ENCODE measurements around the gene RANGAP1.

RANGAP1 gene

DNA sequence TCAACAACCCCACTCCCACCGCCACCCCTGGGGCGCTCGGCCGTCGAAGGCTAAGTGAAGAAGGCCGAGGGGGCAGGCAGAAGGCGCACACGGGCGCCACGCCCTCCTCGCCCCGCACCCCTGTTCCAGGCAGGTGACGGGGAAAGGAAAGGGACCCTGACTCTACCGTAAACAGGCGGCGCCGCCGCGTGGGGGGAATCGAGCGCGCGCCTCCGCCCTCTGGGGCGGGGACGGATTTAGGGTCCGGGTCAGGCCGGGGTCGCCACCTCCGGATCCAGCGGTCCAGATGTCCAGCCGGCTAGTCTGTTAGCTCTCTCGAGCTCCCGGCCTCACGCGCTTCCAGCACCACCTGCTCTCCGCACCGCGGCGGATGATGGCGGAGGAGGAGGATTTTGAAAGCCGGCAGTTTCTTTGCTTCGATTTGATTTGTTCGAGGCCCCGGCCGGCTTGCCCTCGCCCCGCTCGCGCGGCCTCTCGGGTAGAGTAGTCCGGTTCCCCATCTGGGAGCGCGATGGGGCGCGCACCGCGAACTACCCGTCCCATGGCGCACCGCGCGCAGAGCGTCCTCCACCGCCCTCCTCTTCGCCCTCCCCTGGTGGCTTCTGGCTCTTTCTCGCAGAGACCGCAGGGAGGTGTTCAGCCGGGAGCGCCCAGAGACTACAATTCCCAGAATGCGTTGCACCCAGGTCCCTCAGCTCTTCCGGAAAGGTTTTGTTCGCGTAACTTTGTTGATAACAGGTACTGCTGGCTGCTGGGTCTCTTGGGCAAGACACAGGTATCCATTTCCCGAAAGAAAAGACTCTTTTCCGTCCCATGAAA is at the start of gene RANGAP1:
Gene RANGAP1 (minus strand): TSS at position 368 of the 819 bp plus-strand sequence. CDS start 5,143 bp downstream, outside the sequence.
- peak; percentile 96 for DNase-seq (ENCODE audit: low read depth, low spot score)

GRCh38 chr22:41334951-41335635 is 49.1 kb upstream of the RANGAP1 start:
- DNase-seq (ENCODE audit: low read depth, low spot score): no peak

- DNase-seq (ENCODE audit: low read depth, low spot score): no peak
Observed at GRCh38 chr22:41334215-41334614, 48.2 kb upstream of the RANGAP1 start.

- DNase-seq (ENCODE audit: low read depth, low spot score): no peak
Observed at GRCh38 chr22:41333806-41334205, 47.8 kb upstream of the RANGAP1 start.

DNA sequence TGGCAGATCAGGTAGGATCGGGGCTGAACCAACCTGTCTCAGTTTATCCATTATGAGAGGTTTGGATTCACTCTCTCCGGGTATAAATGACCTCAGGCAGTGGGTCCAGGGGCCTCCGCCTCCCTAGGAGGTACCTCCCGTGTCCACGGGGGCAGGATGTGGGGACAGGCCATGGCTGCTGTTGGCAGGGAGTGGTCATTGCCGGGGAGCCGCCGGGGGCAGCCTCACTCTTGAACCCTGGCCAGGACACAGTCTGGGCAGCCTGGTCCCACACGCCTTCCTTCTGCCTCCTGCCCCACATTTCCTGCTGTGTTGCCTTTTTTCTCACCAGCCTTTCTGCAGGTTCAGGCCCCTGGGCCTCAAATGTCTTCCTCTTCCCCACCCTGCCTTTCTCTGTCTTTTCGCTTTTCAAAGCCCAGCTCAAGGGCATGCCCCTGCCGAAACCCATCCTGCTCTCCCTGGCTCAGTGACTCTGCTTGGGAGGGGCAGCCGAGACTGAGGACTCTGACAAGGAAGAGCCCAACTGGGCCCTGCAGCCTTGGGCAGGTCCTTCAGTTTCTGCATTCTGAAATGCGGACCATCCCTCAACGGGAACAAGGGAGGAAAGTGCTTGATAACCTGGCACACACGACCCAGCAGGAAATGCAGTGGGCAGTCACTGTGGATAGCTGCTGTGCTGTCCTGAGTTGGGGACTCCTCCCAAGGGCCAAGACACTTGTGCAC is 46.4 kb upstream of the RANGAP1 start:
- no peak for DNase-seq (ENCODE audit: low read depth, low spot score)

DNA sequence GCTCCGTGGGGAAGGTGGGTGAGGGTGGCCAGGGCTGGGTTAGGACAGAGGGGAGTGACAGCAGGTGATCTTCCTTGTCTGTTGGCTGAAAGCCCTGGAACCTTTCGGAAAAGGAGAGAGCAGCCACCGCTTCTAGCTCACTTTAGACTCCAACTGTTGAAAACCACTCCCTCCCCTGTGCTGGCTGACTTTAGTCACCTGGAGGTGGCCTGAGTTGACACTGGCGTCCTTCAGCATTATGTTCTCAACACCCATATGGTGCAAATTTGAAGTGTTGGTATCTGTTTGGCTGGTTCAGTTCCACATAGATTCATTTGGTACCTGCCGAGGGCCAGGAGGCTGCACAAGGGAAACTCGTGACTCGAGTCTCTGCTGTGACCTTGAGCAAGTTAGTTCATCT is 44.2 kb upstream of the RANGAP1 start:
- no peak for DNase-seq (ENCODE audit: low read depth, low spot score)

DNA sequence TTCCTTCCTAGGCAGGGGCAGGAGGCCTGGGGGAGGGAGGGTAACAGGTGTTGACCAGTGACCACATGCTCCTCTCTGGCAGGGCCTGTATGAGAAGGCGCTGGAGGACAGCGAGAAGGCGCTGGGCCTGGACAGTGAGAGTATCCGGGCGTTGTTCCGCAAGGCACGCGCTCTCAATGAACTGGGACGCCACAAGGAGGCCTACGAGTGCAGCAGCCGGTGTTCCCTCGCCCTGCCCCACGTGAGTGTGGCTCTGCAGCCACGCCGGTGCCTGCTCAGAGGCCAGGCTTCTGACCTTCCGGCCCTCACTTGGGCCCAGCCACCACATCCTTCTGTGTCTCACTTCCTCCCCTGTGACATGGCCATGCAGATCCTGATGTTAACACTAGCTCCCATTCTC is 41.1 kb upstream of the RANGAP1 start:
- DNase-seq (ENCODE audit: low read depth, low spot score): no peak

GRCh38 chr22:41324821-41325528 is 39.0 kb upstream of the RANGAP1 start:
- DNase-seq (ENCODE audit: low read depth, low spot score): no peak

DNA sequence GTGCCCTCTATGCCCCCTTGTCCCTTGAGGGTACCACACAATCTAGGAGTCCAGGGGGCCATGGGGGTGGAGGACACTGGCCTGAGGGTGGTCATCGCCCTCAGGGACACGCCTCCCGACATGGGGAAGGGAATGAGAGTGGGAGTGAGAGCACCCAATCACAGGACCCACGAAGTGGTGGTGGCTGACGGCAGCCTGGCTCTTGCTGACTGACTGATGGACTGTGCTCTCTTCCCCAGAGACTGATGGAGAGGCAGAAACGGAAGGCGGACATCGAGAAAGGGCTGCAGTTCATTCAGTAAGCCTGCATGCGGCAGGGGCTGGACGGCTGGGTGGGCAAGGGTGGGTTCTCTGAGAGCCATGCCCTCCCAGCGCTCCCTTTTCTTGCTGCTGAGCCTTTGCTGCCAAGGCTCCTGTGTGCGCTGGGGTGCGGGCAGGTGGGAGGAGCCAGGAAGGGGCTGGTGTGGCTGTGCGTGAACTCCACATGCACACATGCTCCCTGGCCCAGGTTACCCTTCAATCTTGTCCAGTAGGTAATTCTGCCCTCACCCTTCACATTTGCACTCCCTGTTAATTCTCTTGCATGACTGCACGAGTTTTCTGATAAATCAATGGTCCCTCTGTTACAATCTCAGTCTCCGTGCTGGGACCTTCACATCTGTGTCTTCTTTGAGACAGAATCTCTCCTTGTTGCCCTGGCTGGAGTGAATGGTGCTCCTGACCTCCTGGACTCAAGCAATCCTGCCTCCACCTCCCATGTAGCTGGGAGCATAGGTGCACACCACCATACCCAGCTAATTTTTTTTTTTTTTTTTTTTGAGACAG is 34.6 kb upstream of the RANGAP1 start:
- no peak for DNase-seq (ENCODE audit: low read depth, low spot score)

- no peak for DNase-seq (ENCODE audit: low read depth, low spot score)
Observed at GRCh38 chr22:41315586-41315985, 29.6 kb upstream of the RANGAP1 start.

DNA sequence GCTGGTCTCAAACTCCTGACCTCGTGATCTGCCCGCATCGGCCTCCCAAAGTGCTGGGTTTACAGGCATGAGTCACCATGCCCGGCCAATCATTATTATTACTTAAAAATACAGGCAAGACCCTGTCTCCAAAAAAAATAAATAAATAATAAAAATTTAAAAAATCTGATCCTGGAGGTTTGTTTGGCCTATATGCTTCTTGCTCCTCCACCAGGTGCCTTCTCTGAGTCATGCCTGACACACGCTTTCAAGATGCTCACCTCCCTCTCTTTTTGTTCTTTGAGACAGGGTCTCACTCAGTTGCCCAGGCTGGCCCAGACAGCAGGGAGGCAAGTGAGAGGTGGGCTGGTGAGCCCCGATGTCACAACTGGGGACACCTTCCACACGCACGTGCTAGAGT is 28.8 kb upstream of the RANGAP1 start:
- DNase-seq (ENCODE audit: low read depth, low spot score): no peak

DNA sequence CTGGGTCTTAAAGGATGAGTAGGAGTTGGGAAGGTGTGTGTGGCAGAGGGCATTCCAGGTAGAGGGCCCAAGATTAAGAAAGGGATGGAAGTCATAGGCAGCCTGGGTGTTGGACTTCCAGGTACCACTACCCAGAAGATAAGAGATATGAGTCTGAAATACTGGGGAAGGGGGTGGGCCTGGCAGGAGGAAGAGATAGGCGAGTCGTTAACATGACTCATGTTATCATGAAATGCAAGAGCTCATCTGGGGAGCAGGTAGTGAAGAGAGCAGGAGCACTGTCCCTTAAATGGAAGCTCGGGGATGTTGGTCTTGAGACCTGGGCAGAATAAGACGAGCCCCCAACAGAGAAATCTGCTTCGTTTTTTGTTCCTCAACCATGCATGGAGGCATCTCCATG is 25.5 kb upstream of the RANGAP1 start:
- no peak for DNase-seq (ENCODE audit: low read depth, low spot score)

- no peak for DNase-seq (ENCODE audit: low read depth, low spot score)
Observed at GRCh38 chr22:41310336-41310735, 24.3 kb upstream of the RANGAP1 start.

DNA sequence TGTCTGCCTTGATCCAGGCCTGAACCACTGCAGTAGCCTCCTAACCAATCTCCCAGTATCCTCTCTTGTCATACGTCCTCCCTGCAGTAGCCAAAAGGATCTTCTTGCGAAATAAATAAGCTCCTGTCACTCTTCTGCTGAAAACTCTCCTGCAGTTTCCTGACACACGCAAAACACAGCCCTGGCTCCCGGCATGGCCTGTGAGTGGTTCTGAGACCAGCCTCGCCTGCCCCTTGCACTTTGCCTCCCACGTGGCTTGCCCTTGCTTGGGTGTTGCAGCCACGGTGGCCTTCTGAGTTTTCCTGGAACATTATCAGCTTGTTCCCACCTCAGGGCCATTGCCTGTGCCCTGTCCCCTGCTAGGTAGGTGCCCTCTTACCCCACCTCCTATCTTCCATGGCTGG is 22.6 kb upstream of the RANGAP1 start:
- no peak for DNase-seq (ENCODE audit: low read depth, low spot score)

DNA sequence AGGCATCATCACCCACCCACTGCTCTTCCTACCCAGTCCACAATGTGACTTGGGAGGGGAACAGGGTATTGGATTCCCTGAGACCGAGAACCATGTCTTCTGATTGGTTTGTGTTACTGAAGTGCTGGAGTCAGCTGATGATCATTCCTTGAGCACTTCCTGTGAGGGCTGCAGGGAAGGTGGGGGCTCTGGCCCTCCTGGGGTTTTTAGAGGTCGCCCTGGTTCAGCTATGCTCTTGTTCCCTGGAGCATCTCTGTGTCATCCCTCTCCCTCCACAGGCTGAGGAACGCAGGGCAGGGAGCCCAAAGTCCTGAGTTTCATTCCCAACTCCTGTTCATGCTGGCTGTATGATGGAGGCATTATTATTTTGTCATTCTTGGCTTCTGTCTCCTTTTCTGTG is 22.1 kb upstream of the RANGAP1 start:
- no peak for DNase-seq (ENCODE audit: low read depth, low spot score)

GRCh38 chr22:41305646-41306045 is 19.7 kb upstream of the RANGAP1 start:
- no peak for DNase-seq (ENCODE audit: low read depth, low spot score)

GRCh38 chr22:41302811-41303210 is 16.8 kb upstream of the RANGAP1 start:
- no peak for DNase-seq (ENCODE audit: low read depth, low spot score)

GRCh38 chr22:41302021-41302767 is 16.2 kb upstream of the RANGAP1 start:
- no peak for DNase-seq (ENCODE audit: low read depth, low spot score)

- DNase-seq (ENCODE audit: low read depth, low spot score): peak; percentile 68
Observed at GRCh38 chr22:41301085-41302020, 15.4 kb upstream of the RANGAP1 start, which contains the start of gene ZC3H7B. TSS of gene ZC3H7B (plus strand) at chr22:41301525. CDS start at chr22:41320661, 19,136 bp downstream.

Measured in activated naive CD8-positive, alpha-beta T cell treated with anti-CD3 and anti-CD28 coated beads, Interleukin-2, amount 50 U/mL, for 16 hours (primary cell).